Activated CD4-positive, alpha-beta memory T cell treated with anti-CD3 and anti-CD28 coated beads for 36 hours (primary cell): ENCODE data around the gene CAMTA1. TPM values are rescaled to one million over a fixed set of nuclear protein-coding genes. Genes with fewer than 3 reads are reported as not detected.
A peak's percentile ranks its signal among the peaks of the same experiment; 100 is the strongest.

Source experiments
- CTCF ChIA-PET: fragments of 350-600 bp; sonication (Branson Sonifier 250); formaldehyde crosslinking; loops from one replicate; lab custom pipeline; 2021; ENCODE audit warnings: antibody characterized with exemption, inconsistent platforms; lab: Charles Lee
- POLR2A ChIA-PET: fragments of 350-600 bp; sonication (Branson Sonifier 250); formaldehyde crosslinking; loops from one replicate; lab custom pipeline; 2021; ENCODE audit warnings: antibody characterized with exemption; lab: Charles Lee
- DNase-seq: peaks from one replicate; pipeline ENCODE4 v3.0.0-alpha.2; 2020
- H3K27ac Mint-ChIP-seq: one replicate; pipeline ENCODE4 v1.8.0; 2021; ENCODE audit warnings: mixed read lengths
- H3K27me3 Mint-ChIP-seq: one replicate; pipeline ENCODE4 v1.8.0; 2021; ENCODE audit warnings: mixed read lengths
- H3K36me3 Mint-ChIP-seq: one replicate; pipeline ENCODE4 v1.8.0; 2021; ENCODE audit warnings: mixed read lengths
- H3K4me1 Mint-ChIP-seq: one replicate; pipeline ENCODE4 v1.8.0; 2021; ENCODE audit warnings: low read depth, mixed read lengths
- H3K4me3 Mint-ChIP-seq: one replicate; pipeline ENCODE4 v1.8.0; 2021; ENCODE audit warnings: mild to moderate bottlenecking, mixed read lengths
- H3K9me3 Mint-ChIP-seq: one replicate; pipeline ENCODE4 v1.8.0; 2021; ENCODE audit warnings: mixed read lengths
- intact Hi-C: fragments of 100-400 bp; cut with micrococcal nuclease; formaldehyde crosslinking; loops from one replicate; pipeline ENCODE4 v1.15.1; 2023
- total RNA-seq, 2 experiments: library from RNA; stranded (reverse); gene quantifications; one replicate each; pipeline ENCODE4 v1.2.3, GENCODE V29; 2021

Gene CAMTA1
- total RNA-seq, 2 experiments from 2014 or later, result 64.7 to 68.9 TPM

- H3K27me3 Mint-ChIP-seq, result peaks cover 5% of the 10 kb centered on the region
- DNase-seq, result no peak
- CTCF ChIA-PET, result interaction anchor here (0.6 to 11.9 kb wide), 28 partner anchors 8 to 1467 kb away, joined by 3 to 506 read pairs (median 5); no protein-coding TSS in a partner anchor
- no peaks in the 10 kb centered on the region for H3K36me3 Mint-ChIP-seq
- no peak overlapping the region for H3K4me3 Mint-ChIP-seq
- no peaks in the 10 kb centered on the region for H3K9me3 Mint-ChIP-seq
- intact Hi-C loops, result loop anchor here (1.0 kb wide), 2 partner anchors 86 to 235 kb away; no protein-coding TSS in a partner anchor
- H3K4me1 Mint-ChIP-seq, result no peaks in the 10 kb centered on the region
- POLR2A ChIA-PET, result interaction anchor here (0.8 kb wide), 1 partner anchor 85 kb away, joined by 3 read pairs; no protein-coding TSS in a partner anchor
- H3K27ac Mint-ChIP-seq, result no peak overlapping the region
These were observed 881.9 kb downstream of the CAMTA1 start for GRCh38 chr1:7667159-7667558.

GRCh38 chr1:7667625-7668218 lies 882.5 kb downstream of the CAMTA1 start:
- intact Hi-C loops, result loop anchor here (1.0 kb wide), 2 partner anchors 86 to 235 kb away; no protein-coding TSS in a partner anchor
- Mint-ChIP-seq H3K36me3 (no peaks in the 10 kb centered on the region), H3K27ac (no peak overlapping the region), H3K9me3 (no peaks in the 10 kb centered on the region), H3K27me3 (peaks cover 5% of the 10 kb centered on the region), H3K4me3 (no peak overlapping the region), H3K4me1 (no peaks in the 10 kb centered on the region)
- DNase-seq, result peak; percentile 87
- ChIA-PET POLR2A (interaction anchor here (0.8 to 0.9 kb wide), 2 partner anchors 84 to 85 kb away, joined by 3 read pairs; no protein-coding TSS in a partner anchor), CTCF (interaction anchor here (0.6 to 11.9 kb wide), 30 partner anchors 9 to 648 kb away, joined by 3 to 506 read pairs (median 4); no protein-coding TSS in a partner anchor)

- H3K36me3 Mint-ChIP-seq, result no peaks in the 10 kb centered on the region
- H3K9me3 Mint-ChIP-seq, result no peaks in the 10 kb centered on the region
- intact Hi-C loops, result no loop called here
- ChIA-PET POLR2A (no interaction called here), CTCF (interaction anchor here (0.6 to 11.9 kb wide), 31 partner anchors 8 to 346 kb away, joined by 3 to 506 read pairs (median 4); no protein-coding TSS in a partner anchor)
- H3K27ac Mint-ChIP-seq, result no peak overlapping the region
- no peaks in the 10 kb centered on the region for H3K4me1 Mint-ChIP-seq
- H3K27me3 Mint-ChIP-seq, result peaks cover 5% of the 10 kb centered on the region
- DNase-seq, result peak; percentile 66
- H3K4me3 Mint-ChIP-seq, result no peak overlapping the region
These were observed 884.5 kb downstream of the CAMTA1 start for GRCh38 chr1:7669559-7670311.

- Mint-ChIP-seq H3K4me1 (no peaks in the 10 kb centered on the region), H3K27me3 (peaks cover 5% of the 10 kb centered on the region), H3K36me3 (no peaks in the 10 kb centered on the region), H3K4me3 (no peak overlapping the region), H3K9me3 (no peaks in the 10 kb centered on the region), H3K27ac (no peak overlapping the region)
- POLR2A ChIA-PET, result no interaction called here
- no peak for DNase-seq
- intact Hi-C loops, result no loop called here
- CTCF ChIA-PET, result interaction anchor here (1.1 to 11.9 kb wide), 11 partner anchors 8 to 305 kb away, joined by 3 to 506 read pairs (median 8); no protein-coding TSS in a partner anchor
These were observed 885.3 kb downstream of the CAMTA1 start for GRCh38 chr1:7670334-7671145.

- H3K36me3 Mint-ChIP-seq, result no peaks in the 10 kb centered on the region
- H3K4me3 Mint-ChIP-seq, result no peak overlapping the region
- CTCF ChIA-PET, result interaction anchor here (1.2 to 11.9 kb wide), 4 partner anchors 8 to 305 kb away, joined by 4 to 506 read pairs (median 37); no protein-coding TSS in a partner anchor
- POLR2A ChIA-PET, result no interaction called here
- peaks cover 5% of the 10 kb centered on the region for H3K27me3 Mint-ChIP-seq
- no peaks in the 10 kb centered on the region for H3K4me1 Mint-ChIP-seq
- no peak overlapping the region for H3K27ac Mint-ChIP-seq
- no peaks in the 10 kb centered on the region for H3K9me3 Mint-ChIP-seq
- intact Hi-C loops, result no loop called here
- DNase-seq, result no peak
These were observed 885.9 kb downstream of the CAMTA1 start for GRCh38 chr1:7671146-7671465.

GRCh38 chr1:7671676-7672075 lies 886.4 kb downstream of the CAMTA1 start:
- no peak overlapping the region for H3K27ac Mint-ChIP-seq
- intact Hi-C loops, result no loop called here
- H3K36me3 Mint-ChIP-seq, result no peaks in the 10 kb centered on the region
- no peak for DNase-seq
- ChIA-PET CTCF (interaction anchor here (1.2 to 6.2 kb wide), 2 partner anchors 33 to 81 kb away, joined by 4 to 52 read pairs; no protein-coding TSS in a partner anchor), POLR2A (no interaction called here)
- no peaks in the 10 kb centered on the region for H3K9me3 Mint-ChIP-seq
- peaks cover 5% of the 10 kb centered on the region for H3K27me3 Mint-ChIP-seq
- no peak overlapping the region for H3K4me3 Mint-ChIP-seq
- H3K4me1 Mint-ChIP-seq, result no peaks in the 10 kb centered on the region

- Mint-ChIP-seq H3K9me3 (no peaks in the 10 kb centered on the region), H3K36me3 (no peaks in the 10 kb centered on the region), H3K27me3 (peaks cover 5% of the 10 kb centered on the region), H3K27ac (no peak overlapping the region), H3K4me3 (no peak overlapping the region), H3K4me1 (no peaks in the 10 kb centered on the region)
- intact Hi-C loops, result no loop called here
- DNase-seq, result no peak
- ChIA-PET CTCF (interaction anchor here (1.0 to 6.2 kb wide), 2 partner anchors 80 to 82 kb away, joined by 3 to 52 read pairs; no protein-coding TSS in a partner anchor), POLR2A (no interaction called here)
These were observed 887.6 kb downstream of the CAMTA1 start for GRCh38 chr1:7672864-7673263.

GRCh38 chr1:7674972-7675371 lies 889.7 kb downstream of the CAMTA1 start:
- H3K9me3 Mint-ChIP-seq, result no peaks in the 10 kb centered on the region
- H3K4me3 Mint-ChIP-seq, result no peak overlapping the region
- H3K27ac Mint-ChIP-seq, result no peak overlapping the region
- no peaks in the 10 kb centered on the region for H3K36me3 Mint-ChIP-seq
- H3K4me1 Mint-ChIP-seq, result no peaks in the 10 kb centered on the region
- ChIA-PET POLR2A (no interaction called here), CTCF (interaction anchor here (6.2 kb wide), 1 partner anchor 78 kb away, joined by 52 read pairs; no protein-coding TSS in a partner anchor)
- peaks cover 5% of the 10 kb centered on the region for H3K27me3 Mint-ChIP-seq
- intact Hi-C loops, result no loop called here
- DNase-seq, result no peak

- H3K9me3 Mint-ChIP-seq, result no peaks in the 10 kb centered on the region
- H3K27ac Mint-ChIP-seq, result no peak overlapping the region
- DNase-seq, result no peak
- peaks cover 2% of the 10 kb centered on the region for H3K27me3 Mint-ChIP-seq
- POLR2A ChIA-PET, result no interaction called here
- CTCF ChIA-PET, result interaction anchor here (6.2 to 7.0 kb wide), 2 partner anchors 7 to 77 kb away, joined by 52 to 70 read pairs; no protein-coding TSS in a partner anchor
- intact Hi-C loops, result no loop called here
- H3K4me3 Mint-ChIP-seq, result no peak overlapping the region
- H3K4me1 Mint-ChIP-seq, result no peaks in the 10 kb centered on the region
- H3K36me3 Mint-ChIP-seq, result no peaks in the 10 kb centered on the region
These were observed 890.4 kb downstream of the CAMTA1 start for GRCh38 chr1:7675431-7676273.

- Mint-ChIP-seq H3K4me3 (no peak overlapping the region), H3K36me3 (no peaks in the 10 kb centered on the region), H3K27me3 (peaks cover 2% of the 10 kb centered on the region), H3K27ac (no peak overlapping the region), H3K9me3 (no peaks in the 10 kb centered on the region), H3K4me1 (no peaks in the 10 kb centered on the region)
- intact Hi-C loops, result no loop called here
- DNase-seq, result no peak
- CTCF ChIA-PET, result interaction anchor here (6.2 to 7.0 kb wide), 2 partner anchors 8 to 77 kb away, joined by 52 to 70 read pairs; no protein-coding TSS in a partner anchor
- POLR2A ChIA-PET, result interaction anchor here (0.6 kb wide), 1 partner anchor 398 kb away, joined by 3 read pairs; no protein-coding TSS in a partner anchor
These were observed 891.2 kb downstream of the CAMTA1 start for GRCh38 chr1:7676274-7676945.
